Liver (tissue), 3 donors: ENCODE results near the gene SPATA31E1.

ENCODE experiments used
- HNF4A ChIP-seq, 2 donors: conservative IDR thresholded peaks; 2 replicates each; pipeline ENCODE4 v1.6.1; 2016; ENCODE audit warnings: antibody characterized with exemption in 2 of 2, mild to moderate bottlenecking in 2 of 2
- TF ChIP-seq, protein P1 (sequence below): fragments of 150-350 bp; IDR thresholded peaks from 2 replicates; pipeline ENCODE4 v1.5.1; 2017; ENCODE audit warnings: improper control_type of control experiment, low read depth, low read length; ENCODE audit not compliant: missing input control
- donor health status: healthy.
- donor health status: healthy.

DNA sequence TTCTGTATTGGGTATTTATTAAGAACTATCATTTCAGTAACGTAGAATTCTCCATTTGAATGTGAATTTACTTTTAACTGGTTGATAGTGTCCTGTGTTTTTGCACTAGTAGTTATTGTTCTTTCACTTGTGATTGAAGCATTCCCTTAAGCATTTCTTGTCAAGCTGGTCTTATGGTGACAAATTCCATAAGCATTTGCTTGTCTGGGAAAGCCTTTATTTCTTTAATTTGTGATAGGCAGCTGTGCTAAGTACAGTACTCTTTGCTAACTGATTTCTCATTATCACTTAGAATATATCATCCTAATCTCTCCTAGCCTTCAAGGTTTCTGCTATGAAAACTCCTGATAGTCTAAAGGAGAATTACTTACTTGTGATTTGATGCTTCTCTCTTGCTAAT, 21.3 kb upstream of the SPATA31E1 start:
- no peak for TF ChIP-seq HNF4A (conservative IDR thresholded peaks at IDR 0.05)
- TF ChIP-seq, protein P1, sequence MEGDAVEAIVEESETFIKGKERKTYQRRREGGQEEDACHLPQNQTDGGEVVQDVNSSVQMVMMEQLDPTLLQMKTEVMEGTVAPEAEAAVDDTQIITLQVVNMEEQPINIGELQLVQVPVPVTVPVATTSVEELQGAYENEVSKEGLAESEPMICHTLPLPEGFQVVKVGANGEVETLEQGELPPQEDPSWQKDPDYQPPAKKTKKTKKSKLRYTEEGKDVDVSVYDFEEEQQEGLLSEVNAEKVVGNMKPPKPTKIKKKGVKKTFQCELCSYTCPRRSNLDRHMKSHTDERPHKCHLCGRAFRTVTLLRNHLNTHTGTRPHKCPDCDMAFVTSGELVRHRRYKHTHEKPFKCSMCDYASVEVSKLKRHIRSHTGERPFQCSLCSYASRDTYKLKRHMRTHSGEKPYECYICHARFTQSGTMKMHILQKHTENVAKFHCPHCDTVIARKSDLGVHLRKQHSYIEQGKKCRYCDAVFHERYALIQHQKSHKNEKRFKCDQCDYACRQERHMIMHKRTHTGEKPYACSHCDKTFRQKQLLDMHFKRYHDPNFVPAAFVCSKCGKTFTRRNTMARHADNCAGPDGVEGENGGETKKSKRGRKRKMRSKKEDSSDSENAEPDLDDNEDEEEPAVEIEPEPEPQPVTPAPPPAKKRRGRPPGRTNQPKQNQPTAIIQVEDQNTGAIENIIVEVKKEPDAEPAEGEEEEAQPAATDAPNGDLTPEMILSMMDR = no peak
